ENCODE data around the gene SIX3.

The SIX3 gene

GRCh38 chr2:44931198-44931780, 10.2 kb upstream of the SIX3 start:
- no peak for DNase-seq (ENCODE audit: low spot score)

GRCh38 chr2:44932079-44932478, 9.4 kb upstream of the SIX3 start:
- DNase-seq (ENCODE audit: low spot score): no peak

- DNase-seq (ENCODE audit: low spot score): no peak
Observed at GRCh38 chr2:44932564-44933392, 8.7 kb upstream of the SIX3 start.

- DNase-seq (ENCODE audit: low spot score): no peak
Observed at GRCh38 chr2:44933434-44933951, 8.0 kb upstream of the SIX3 start.

GRCh38 chr2:44934038-44934982, 7.2 kb upstream of the SIX3 start:
- DNase-seq (ENCODE audit: low spot score): no peak

GRCh38 chr2:44934983-44935728, 6.3 kb upstream of the SIX3 start:
- no peak for DNase-seq (ENCODE audit: low spot score)

GRCh38 chr2:44935729-44936098, 5.8 kb upstream of the SIX3 start:
- DNase-seq (ENCODE audit: low spot score): no peak

- DNase-seq (ENCODE audit: low spot score): no peak
Observed at GRCh38 chr2:44936275-44936674, 5.2 kb upstream of the SIX3 start.

GRCh38 chr2:44936715-44937687, 4.5 kb upstream of the SIX3 start:
- no peak for DNase-seq (ENCODE audit: low spot score)

- no peak for DNase-seq (ENCODE audit: low spot score)
Observed at GRCh38 chr2:44937688-44938240, 3.7 kb upstream of the SIX3 start.

- DNase-seq (ENCODE audit: low spot score): no peak
Observed at GRCh38 chr2:44938287-44939105, 3.0 kb upstream of the SIX3 start.

GRCh38 chr2:44939106-44940048, 2.1 kb upstream of the SIX3 start:
- no peak for DNase-seq (ENCODE audit: low spot score)

GRCh38 chr2:44940049-44940494, 1.4 kb upstream of the SIX3 start:
- DNase-seq (ENCODE audit: low spot score): no peak

GRCh38 chr2:44940732-44941464, 604 bp upstream of the SIX3 start:
- no peak for DNase-seq (ENCODE audit: low spot score)

- DNase-seq (ENCODE audit: low spot score): no peak
Observed at GRCh38 chr2:44942304-44943030, 965 bp downstream of the SIX3 start.

- DNase-seq (ENCODE audit: low spot score): no peak
Observed at GRCh38 chr2:44943031-44943692, 1.7 kb downstream of the SIX3 start.
